Raji (cell line): ENCODE data around the gene LSM5.

ENCODE experiments used
- POLR2A ChIP-seq: IDR thresholded peaks from 2 replicates; pipeline ENCODE4 v1.6.1; 2011; ENCODE audit warnings: low read depth, low read length, control low read depth; ENCODE audit not compliant: insufficient read depth

The LSM5 gene

DNA sequence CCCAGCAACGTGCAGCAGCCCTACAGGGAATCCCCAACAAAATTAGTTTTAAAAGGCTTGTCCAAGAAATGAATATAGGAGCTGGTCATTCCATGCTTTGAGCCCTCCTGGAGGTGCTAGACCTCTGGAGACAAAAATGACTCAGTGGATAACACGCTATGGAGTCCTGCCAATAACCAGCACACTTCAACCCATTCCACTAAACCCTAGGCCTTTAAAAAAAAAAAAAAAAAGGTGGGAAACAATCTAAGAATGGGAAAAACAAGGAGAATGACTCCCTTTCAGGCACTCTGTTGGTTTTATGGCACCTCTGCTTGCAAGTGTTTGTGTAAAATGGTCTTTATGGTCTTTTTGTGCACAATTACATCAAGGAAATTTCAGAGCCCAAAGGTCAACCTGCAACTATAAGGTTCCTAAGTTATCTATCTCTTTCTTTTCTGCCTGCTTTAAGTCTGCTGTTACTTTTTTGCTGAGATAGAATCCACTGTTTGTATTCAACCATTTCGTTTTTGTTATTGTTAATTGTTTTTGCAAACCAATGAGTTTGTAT, 26.4 kb upstream of the LSM5 start:
- no peak for TF ChIP-seq POLR2A

DNA sequence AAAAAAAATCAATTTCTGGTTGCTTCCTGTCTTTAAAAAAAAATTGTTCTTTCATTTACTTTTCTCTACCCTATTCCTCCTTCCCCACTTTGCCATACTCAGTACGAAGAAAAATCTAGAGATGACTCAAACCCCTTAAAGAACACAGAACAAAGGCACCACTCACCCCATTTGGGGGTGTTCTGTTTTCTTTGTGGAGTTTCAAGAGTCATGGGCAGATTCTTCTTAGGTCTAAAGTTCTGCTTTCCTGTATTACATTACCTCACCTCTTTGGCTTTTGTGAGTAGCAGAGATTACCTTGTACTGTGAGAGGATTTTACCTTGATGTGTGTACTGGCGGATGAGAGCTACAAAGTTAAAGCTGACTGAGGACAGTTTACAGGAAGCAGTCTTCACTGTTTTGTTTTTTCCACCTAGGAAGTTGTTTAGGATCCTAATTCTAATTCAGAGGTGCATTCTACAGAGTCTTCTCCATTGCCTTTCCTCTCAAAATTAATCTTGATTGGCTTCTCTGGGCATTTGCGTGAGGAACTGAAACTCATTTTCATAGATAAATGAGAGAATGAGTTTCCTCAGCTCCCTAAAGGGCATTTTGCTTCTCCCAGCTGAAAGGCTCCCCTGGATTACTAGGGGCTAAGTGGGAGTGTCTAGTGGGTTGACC, 25.8 kb upstream of the LSM5 start:
- TF ChIP-seq POLR2A: no peak

DNA sequence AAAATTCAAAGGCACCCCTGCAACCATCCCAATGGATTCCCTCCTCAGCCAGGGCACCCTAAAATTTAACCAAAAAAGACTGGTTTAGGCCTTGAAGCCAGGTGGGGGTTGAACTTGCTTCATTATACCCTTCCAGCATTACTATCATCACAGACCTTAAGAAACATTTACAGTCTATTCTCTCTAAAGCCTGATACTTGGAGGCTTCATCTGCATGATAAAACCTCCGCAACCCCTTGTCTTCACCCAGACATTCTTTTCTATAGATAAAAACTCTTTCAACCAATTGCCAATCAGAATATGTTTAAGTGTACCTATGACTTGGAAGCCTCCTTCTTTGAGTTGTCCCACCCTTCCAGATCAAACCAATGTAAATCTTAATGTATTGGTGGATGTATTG, 23.0 kb upstream of the LSM5 start:
- TF ChIP-seq POLR2A: no peak

DNA sequence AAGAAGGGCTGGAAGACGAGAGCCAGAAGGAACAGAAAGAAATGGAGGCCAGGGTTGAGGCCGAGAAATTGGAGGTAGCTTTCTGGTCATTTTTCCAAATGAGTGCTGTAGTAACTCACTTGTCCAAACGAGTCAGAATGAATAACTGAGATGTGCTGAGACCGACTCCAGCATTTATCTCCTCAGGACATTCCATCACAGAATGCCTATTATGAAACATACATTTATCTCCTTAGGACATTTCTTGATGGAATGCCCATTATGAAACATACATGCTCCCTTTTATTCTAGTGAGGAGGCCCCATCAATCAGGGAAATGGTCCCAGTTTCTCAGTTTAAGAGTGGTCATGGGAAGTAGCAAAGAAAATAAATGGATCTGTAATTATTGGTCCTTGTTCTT, 21.6 kb upstream of the LSM5 start:
- TF ChIP-seq POLR2A: no peak

DNA sequence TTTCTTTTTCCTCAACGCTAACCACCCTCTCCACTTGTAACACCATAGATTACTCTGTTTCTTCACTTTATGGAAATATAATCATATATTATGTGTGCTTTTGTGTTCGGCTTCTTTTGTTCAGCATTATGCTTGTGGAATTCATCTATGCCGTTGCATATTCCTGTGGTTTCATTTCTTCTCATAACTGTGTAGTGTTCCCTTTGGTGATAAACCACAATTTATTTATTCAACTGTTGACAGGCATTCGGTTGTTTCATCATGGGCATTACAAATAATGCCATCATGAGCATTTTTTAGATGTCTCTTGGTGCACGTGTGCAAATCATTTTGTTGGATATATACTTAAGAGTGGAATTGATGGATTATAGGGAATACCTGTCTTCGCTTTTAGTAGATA, 17.2 kb upstream of the LSM5 start:
- no peak for TF ChIP-seq POLR2A

DNA sequence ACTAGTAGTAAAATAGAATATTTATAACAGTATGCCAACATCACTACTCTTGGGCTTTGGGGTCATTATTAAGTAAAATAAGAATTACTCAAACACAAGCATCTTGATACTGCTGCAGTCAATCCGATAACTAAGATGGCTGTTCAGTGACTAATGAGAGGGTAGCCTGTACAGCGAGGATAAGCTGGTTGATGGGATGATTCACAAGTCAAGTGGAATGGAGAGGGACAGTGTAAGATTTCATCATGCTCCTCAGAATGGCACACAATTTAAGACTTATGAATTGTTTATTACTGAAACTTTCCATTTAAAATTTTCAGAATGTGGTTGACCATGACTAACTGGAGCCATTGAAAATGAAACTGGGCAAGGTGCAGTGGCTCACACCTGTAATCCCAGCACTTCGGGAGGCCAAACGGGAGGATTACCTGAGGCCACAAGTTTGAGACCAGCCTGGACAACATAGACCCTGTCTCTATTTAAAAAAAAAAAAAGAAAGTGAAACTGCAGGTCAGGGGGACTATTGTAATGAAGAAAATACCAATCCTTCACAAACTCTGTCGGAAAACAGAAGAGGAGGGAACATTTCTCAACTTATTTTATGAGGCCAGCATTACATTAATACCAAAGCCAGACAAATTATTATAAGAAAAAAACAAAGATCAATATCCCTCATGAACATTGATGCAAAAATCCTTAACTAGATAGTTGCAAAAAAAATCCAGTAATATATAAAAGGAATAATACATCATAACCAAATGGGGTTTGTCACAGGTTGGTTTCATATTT, 16.3 kb upstream of the LSM5 start:
- TF ChIP-seq POLR2A: no peak

DNA sequence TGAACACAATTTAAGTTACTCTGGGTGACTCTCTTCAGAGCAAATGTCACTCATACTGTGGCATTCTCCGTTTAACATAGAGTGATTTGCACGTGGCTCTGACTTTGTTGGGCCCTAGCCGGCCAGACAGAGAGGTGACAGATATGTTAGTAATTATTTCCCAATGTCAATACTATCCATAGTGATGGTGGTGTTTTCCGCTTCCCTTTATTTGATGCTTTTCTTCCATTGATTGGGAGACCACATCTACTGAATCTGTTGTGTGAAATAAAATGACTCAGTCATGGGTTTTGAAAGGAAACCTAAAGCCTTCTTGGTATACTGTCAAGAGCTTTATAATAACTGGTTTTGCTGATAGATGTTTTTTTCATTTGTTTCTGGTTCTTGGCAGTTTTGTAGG, 12.5 kb upstream of the LSM5 start:
- TF ChIP-seq POLR2A: no peak

DNA sequence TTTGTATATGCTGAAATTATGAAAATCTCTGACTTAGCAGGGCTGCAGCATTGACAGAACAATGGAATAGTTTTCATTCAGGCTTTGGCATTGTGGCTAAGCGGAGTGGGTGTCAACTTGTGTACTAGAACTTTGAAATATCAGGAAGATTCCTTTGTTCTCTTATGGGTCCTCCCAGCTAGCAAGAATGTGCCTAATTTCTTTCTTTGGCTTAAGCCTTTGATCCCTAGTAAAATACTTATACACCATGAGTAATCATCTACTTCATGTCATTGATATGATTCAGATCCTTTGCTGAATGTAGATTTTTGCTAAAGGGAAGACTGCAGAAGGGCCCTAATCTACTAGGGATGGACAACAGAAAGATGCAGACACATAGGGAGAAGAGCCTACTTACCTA, 11.3 kb upstream of the LSM5 start:
- TF ChIP-seq POLR2A: no peak

DNA sequence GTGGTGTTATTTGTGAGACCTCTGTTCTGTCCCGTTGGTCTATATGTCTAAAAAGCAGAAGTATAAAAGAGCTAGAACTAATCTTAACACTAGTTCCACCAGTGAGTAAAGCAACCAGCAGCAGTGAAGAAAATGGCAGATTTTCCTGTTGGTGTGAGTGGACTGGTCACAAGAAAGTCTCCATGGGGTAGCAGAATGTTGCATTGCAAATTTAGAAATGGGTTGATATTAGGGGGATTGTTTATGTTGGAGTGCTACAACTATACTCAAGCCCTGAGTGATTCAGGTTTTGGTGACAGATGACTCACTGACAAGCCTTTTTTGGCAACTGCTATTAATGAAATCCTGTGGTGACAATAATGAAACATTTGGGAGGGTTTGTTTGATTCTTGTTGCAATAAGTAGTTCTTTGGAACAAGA, 10.8 kb upstream of the LSM5 start:
- TF ChIP-seq POLR2A: no peak

DNA sequence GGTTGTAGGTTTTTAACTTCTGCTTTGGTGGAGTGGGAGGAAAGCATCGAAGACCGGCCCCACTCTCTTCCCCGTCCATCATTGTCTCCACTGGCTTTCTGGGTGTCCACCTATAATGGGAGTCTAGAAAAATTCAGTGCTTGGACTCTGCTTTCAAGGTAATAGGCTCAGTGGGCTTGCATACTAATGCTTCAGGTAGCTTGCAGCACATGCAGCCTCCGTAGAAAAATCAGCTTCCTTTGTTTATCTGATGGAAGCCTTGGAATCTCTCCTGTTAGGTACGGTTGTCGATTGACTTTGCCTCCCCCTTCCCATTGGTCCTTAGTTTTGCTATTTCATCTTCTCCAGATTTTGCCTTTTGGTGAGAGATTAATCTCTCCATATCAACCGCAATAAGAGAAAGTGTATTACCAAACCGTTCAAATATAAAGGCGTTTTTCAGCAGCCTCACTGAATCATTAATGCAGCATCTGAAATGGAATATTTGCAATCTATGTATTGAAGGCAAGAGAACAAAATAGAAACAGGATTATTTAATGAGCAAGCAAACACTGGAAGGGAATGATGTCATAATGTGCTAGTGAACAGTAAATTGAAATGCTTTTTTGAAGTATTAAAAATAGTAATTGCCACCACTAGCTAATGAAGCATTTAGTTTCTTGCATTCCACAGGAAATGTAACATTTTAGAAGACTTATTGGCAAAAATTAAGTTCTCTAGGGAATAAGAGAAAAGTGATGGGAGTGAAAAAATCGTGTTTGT, 6.1 kb upstream of the LSM5 start:
- no peak for TF ChIP-seq POLR2A

DNA sequence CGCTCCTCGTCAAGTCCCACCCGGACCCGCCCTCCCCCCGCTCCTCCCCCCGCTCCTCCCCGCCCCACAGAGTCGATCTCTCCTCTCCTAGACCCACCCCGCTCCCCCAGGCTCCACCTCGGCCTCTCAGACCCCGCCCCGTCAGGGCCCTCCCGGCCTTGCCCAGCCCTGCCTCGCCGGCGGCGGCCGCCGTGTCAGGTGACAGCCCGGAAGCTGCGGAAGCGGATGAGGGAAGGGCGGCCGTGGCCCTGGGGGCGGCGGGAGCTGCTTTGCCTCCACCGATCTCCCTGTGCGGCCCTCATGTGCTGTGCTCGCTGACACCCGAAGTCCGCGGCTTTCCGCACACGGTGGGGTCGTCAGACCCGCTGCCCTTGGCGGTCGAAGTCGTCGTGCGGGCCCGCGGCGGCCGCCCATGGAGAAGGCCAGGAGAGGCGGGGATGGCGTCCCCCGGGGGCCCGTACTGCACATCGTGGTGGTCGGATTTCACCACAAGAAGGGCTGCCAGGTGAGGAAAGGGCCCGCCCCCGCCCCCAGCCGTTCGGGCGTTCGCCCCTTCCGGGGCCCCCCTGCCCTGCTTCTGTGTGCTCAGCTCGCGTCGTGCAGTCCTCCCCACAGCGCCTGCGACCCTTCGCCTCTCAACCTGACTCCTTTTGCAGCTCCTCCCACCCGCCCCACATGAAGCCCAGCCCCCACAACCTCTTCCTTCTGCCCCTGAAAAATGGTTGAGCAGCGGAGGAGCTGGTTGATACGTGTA, 5.3 kb upstream of the LSM5 start, which contains the start of gene AVL9:
TSS of gene AVL9 (plus strand) at position 192 of the 754 bp plus-strand sequence. CDS start at position 413, 221 bp downstream.
- TF ChIP-seq POLR2A: peak; percentile 99

DNA sequence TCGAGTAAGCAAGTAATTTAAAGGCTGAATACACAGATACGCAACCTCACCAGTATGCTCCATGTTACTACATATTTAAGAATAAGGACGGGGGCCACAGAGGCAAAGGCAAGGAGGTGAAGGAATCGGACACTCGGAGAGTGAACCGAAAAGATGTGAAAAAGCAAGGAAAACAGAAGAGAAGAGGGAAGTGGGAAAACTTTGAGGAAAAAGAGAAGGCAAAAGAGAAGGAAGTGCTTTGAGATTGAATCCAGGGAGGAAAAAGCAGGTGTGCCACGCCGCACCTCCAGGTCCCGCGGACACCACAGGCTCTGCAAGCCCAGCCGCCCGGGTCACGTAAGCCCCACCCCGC, 4.7 kb upstream of the LSM5 start:
- TF ChIP-seq POLR2A: peak; percentile 98

DNA sequence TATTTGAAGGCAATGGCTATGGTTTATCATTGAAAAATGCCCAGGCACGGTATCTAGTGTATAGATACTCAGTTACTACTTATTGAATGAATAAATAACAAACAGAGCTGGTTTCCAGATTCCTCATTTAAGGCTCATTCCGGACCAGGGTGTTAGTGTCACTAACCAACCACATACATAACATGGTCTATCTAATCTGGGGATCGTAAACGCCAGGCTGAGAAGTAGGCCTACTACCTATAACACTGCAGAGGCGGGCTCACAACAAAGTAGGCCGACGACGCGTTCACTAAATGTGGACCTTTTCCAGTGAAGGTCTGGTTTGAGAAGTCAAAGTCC, 423 bp downstream of the LSM5 start:
- TF ChIP-seq POLR2A: no peak

DNA sequence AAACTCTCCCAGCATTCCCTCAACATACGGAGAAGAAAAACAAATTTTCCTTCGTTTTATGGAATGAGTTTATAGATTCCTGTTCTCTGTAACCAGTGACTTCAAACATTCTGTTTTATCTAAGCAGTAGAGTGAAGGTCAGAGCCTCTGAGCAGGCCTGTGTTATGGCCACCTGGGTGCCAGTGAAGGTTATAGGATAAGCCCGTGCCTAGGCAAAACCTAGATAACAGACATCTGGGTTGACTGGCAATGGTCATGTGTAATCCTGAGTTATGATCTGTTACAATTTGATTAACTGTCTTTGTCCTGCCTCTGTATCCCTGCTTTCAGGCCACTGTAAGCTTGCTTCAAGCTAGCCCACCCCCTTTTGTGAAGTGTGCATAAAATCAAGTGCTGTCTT, 8.3 kb downstream of the LSM5 start:
- TF ChIP-seq POLR2A: no peak

DNA sequence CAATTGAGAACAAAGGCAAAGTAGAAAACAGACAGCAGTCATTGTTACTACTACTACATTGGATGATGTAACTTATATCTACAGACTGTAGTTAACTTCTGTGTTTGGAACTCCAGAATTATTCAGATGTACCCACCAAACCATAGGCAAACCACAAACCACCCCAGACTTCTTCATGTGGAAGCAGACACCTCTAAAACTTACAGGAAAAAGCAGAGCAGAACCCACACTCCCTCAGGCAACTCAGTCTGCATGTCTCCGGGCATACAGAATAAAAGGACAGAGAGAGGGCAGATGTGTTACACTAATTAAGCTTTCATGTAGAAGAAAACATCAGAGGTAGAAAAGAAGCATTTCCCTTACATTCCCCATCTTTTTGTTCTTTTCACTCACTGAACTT, 9.0 kb downstream of the LSM5 start:
- TF ChIP-seq POLR2A: no peak
